Activated CD8-positive, alpha-beta memory T cell treated with anti-CD3 and anti-CD28 coated beads, Interleukin-2, amount 50 U/mL, for 1 hour (primary cell): ENCODE measurements around the gene SS18L1.

ENCODE experiments used
- DNase-seq: peaks from one replicate; pipeline ENCODE4 v3.0.0-alpha.2; 2020; ENCODE audit errors: extremely low read depth

Gene SS18L1

GRCh38 chr20:62156592-62157386 is 13.2 kb downstream of the SS18L1 start:
- no peak for DNase-seq

DNA sequence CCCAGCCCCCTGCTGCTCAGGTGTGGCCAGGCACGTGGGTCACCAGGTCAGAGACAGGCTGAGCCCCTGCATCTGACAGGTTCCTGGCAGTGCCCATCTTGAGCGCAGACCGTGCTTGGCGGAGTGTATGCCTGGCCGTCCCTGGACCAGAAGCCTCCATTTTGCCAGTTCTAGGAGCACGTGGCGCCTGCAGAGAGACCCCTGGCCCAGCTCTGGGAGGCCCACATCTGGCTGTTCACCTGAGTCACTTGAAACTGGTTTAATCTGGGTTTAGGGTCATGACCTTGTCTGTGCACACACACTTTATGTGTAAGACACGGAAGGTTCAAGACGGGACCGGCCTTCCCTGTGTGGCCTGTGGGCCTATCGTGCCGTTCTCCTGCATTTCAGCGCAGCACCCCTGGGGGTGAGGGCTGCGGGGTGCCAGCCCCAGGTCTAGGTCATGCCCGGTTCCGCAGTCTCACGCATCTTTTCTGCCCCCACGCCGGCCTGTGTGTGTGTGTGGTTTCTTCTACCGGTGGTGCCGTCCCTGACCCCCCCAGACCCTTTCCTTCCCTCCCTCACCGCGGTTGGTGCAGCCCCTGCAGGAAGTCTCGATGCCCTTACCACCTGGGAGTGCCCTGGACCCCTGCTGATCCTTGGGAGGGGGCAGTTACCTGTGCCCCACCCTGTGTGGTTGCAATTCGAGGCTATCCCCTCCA is 14.0 kb downstream of the SS18L1 start:
- no peak for DNase-seq

DNA sequence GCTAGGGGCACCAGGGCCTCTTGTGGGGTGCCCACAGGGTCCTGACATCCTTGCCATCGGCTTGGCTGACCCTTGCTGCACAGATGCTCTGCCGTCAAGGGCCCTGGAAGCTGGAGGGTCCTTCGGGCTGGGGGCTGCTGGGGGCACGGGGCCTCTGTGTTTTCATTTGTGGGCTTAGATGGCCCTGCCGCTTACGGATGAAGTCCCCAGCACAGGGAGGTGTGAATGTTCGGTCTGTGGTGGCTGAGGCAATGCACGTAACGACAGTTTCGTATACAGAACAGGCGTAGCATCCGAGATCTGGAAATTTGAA is 14.5 kb downstream of the SS18L1 start:
- no peak for DNase-seq

DNA sequence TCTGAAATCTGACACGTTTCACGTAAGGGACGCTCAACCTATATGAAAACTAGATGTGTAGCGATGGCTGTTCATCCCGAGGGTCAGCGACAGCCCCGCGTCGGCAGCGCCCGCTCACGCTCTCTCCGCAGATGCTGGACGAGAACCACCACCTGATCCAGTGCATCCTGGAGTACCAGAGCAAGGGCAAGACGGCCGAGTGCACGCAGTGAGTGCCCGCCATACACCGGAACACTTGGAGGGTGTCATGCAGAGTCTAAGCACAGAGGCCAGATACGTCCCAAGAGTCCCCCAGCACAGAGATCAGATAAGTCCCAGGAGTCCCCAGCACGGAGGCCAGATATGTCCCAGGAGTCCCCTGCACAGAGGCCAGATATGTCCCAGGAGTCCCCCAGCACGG is 15.0 kb downstream of the SS18L1 start:
- no peak for DNase-seq

DNA sequence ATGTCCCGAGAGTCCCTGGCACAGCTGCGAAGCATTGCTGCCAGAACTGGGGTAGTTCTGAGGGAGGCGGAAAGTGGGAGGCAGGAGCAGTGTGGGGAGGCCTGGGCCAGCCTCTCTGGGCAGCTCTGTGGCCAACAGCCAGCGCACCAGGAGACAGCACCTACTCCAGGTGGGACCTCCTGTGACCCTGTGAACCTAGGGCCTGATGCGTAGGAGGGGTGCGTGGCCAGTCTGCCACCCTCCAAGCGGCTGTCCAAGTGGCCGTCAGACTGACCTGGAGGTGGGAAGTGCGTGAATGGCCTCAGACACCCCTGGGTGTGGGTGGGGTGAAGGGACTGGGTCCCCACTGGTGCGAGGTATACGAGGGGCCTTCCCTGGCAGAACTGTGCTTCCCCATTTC is 15.5 kb downstream of the SS18L1 start:
- DNase-seq, result no peak

DNA sequence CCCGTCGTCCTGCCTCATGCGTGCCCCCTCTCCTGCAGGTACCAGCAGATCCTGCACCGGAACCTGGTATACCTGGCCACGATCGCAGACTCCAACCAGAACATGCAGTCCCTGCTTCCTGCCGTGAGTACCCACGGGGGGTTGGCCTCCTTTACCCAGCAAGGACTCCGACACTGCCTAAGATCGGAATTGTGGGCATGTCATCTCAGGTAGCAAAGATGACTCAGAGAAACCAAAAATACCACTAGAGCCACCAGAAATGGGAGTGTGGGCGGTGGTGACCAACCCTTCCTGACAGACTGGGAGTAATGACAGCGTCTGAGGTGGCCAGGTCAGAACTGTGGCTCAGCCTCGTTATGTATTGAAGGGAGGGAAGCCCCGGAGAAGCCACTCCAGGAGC is 16.3 kb downstream of the SS18L1 start:
- no peak for DNase-seq

DNA sequence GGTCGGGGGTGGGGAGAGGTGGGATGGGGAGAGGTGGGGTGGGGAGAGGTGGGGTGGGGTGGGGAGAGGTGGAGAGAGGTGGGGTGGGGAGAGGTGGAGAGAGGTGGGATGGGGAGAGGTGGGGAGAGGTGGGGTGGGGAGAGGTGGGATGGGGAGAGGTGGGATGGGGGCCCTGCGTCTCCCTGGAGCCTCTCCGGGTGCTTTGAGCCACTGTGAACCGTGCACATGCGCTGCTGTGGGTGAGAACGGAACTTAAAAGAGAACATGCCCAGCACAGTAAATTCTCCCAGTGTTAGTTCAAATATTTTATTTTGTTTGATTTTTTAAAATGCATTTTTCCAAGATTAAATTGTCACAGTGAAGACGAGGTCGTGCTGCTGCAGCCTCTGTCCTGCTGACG is 16.7 kb downstream of the SS18L1 start:
- no peak for DNase-seq

DNA sequence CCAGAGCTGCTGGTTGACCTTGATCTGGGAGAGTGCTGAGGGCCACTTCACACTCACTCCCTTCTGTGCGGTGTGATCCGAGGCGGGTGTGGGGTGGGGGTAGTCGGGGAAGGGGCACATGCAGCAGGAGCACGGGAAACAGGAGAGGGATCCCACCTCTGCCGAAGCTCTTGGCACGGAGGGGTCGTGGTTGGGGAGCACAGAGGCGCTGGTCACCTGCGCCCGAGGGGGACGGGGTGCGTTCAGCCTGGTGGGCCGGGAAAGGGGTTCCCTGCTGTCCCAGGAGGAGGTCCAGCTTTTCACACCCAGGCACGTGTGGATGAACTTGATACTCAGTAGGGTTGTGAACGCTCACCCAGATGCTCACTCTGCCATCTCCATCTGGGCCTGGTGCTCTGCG is 17.3 kb downstream of the SS18L1 start:
- no peak for DNase-seq

DNA sequence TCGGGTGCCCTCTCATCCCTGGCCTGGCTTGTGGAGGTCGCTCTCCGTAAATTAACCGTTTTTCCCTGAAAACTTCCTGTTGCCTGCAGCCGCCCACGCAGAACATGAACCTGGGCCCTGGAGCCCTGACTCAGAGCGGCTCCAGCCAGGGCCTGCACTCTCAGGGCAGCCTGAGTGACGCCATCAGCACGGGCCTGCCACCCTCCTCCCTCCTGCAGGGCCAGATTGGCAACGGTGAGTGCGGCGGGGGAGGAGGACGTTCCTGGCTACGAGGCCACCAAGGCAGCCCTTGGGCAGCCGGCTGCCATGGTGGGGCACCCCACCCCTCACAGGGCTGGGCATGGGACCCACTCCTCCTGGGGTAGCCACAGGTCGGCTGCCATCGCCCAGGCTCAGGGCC is 17.8 kb downstream of the SS18L1 start:
- DNase-seq, result no peak

DNA sequence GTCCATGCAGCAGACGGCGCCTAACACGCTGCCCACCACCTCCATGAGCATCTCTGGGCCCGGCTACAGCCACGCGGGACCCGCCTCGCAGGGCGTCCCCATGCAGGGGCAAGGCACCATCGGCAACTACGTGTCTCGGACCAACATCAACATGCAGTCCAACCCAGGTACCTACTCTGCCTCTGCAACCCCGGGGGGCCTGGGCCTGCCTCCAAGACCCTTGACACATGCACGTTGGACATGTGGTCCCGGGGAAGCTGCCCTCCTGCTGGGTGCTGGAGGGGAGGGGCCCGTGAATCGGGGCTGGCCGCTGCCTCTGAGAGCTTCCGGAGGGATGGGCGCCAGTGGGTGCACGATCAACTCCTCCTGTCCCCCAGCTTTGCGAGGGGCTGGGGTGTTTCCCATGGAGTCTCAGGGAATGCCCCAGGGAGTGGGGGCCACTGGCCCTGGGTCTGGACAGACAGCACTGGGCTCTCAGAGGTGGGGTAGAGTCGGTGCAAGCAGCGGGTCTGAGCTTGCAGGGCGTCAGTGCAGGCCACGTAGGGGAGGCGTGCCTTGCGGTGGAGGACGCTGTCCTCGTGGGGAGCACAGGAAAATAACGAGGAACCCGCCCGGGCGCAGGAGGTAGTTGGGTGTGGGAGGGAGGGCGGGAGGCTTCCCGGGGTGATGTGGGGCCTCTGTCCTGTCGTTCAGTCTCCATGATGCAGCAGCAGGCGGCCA is 19.4 kb downstream of the SS18L1 start:
- DNase-seq, result no peak

- DNase-seq, result no peak
Measured at GRCh38 chr20:62163485-62163865, 19.9 kb downstream of the SS18L1 start.

DNA sequence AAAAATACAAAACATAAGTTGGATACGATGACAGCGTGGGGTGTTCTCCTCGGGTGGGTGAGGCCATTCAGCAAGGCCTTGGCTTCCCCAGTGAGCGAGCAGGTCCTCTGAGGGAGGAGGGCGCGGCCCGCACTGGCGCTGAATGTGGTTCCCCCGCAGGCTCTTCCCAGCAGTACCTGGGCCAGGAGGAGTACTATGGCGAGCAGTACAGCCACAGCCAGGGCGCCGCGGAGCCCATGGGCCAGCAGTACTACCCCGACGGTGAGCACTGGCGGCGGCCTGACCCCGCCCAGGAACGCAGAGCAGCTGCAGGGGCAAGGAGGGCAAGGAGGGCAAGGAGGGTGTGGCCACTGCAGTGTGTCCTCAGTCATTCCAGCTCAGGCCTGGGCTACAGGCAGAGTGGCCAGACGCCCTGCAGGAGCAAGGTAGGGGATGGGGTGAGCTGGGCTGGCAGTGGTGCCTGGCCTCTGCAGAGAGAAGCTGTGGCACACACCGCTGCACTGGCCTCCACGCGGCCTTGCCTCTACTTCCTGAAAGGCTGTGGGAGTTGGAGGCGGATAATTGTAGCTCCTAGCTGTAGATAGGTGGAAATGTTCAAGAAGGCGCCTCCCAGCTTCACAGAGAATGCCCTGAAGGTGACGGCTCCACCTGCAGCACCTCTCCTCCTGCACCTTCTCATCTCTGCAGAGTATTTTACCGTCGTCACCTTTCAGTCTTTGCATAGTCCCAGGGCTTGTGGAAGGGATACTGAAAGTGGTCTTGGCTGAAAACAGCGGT is 20.6 kb downstream of the SS18L1 start:
- DNase-seq, result no peak

GRCh38 chr20:62164879-62165761 is 21.6 kb downstream of the SS18L1 start:
- DNase-seq, result no peak

DNA sequence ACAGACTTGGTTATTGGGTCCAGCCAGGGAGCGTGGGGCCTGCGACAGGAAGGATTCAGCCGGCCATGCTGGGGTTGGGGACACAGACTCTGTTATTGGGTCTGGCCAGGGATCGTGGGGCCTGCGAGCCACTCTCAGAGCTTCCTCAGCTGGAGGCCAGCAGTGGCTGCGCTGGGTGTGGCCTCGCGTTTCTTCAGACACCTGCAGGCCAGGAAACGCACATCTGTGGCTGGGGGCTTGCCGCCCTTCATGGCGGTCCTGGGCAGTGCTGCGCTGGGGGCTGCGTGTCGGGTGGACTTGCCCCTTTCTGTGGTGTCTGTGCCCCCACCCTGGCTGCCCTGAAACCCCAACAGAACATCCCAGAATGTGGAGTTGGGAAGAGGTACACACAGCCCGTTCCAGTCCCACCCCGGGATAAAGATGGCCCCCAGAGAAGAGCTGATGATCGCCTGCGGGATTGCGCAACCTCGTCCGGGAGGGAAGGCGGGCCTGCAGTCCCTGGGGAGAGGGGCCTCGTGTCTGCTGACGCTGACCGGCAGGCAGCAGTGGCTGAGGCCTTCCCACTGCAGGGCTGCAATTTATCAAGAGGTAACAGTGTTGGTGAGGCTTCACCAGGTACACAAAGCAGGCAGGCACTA is 22.3 kb downstream of the SS18L1 start:
- no peak for DNase-seq

DNA sequence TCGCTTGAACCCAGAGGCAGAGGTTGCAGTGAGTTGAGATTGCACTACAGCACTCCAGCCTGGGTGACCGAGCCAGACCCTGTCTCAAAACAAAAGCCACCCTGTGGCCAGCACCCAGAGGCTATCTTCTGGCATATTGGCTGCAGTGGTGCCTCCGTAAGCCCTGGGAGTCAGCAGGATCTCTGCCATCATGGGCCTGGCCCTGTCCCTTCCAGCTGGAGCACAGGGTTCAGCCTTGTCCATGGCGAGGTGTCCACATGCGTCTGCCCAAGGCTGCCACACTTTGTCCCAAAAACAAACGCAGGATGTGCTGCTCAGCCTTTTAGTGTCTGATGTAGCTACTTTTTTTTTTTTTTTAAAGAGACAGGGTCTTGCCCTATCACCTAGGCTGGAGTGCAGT is 23.9 kb downstream of the SS18L1 start:
- DNase-seq, result no peak

GRCh38 chr20:62168061-62168460 is 24.5 kb downstream of the SS18L1 start:
- no peak for DNase-seq

- DNase-seq, result no peak
Measured at GRCh38 chr20:62168890-62169435, 25.4 kb downstream of the SS18L1 start.

DNA sequence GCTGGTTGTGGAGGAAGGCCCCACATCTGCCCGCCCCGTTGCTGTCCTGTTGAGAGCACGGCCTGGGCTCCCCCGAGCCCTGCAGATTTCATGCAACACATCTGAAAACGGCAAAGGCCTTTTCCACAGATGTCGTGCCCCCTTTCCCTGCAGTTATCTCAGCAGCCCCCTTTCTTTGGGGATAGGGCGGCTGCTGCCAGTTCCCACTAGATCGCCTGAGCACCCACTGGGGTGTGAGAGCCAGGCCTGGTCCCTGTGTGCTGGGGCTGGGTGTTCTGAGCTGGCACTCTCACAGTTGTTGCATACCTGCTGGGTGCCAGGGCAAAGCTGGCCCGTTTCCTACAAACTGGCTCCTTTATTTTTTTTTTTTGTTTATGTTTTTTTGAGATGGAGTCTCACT is 27.0 kb downstream of the SS18L1 start:
- DNase-seq, result no peak

DNA sequence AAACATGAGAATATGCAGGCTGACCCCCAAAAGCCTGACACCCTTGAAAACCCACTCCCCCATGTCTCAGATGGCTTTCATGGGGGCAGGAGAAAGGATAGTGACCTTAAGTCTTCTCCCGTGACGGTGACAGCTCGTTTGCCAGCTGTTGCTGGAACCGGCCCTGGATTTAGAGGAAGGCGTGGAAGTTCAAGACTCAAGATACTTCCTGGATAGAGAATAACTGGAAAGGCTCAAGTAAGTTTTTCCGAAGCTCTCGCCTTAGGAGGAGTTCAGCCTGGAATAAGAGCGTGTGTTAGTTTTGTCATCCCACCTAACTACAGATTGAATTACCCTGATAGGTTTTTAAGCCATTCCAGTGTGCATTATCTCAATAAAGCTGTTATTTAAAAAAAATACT is 27.7 kb downstream of the SS18L1 start:
- no peak for DNase-seq

DNA sequence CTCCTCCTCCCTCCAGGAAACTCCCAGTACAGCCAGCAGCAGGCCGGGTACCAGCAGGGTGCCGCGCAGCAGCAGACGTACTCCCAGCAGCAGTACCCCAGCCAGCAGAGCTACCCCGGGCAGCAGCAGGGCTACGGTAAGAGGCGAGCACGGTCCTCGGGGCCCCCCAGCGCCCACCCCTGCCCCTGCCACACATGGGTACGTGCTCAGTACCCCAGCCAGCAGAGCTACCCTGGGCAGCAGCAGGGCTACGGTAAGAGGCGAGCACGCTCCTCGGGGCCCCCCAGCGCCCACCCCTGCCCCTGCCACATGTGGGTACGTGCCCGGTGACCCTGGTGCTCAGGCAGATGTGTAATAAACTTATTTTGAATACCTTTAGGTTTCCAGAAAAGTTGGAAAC is 29.1 kb downstream of the SS18L1 start:
- DNase-seq, result no peak
